GM12874 (cell line): Measurements from ENCODE around the gene SYNPO2.
A peak's percentile ranks its signal among the peaks of the same experiment; 100 is the strongest.

Experiments used
- CTCF ChIP-seq: IDR thresholded peaks from 2 replicates; pipeline ENCODE4 v1.5.1; 2011; ENCODE audit warnings: low read depth, mild to moderate bottlenecking, control low read depth, low read length, moderate library complexity; ENCODE audit not compliant: insufficient read depth

SYNPO2 gene

GRCh38 chr4:118883861-118884260, 4.8 kb upstream of the SYNPO2 start:
- TF ChIP-seq CTCF, result 0 out of 2 replicates have a peak, but pooled peaks have one; percentile 11

- TF ChIP-seq CTCF, result no peak
Measured at GRCh38 chr4:118884716-118885115, 3.9 kb upstream of the SYNPO2 start.

- no peak for TF ChIP-seq CTCF
Measured at GRCh38 chr4:118889312-118889691, 648 bp downstream of the SYNPO2 start.

- no peak for TF ChIP-seq CTCF
Measured at GRCh38 chr4:118894034-118894433, 5.4 kb downstream of the SYNPO2 start.

- TF ChIP-seq CTCF, result no peak
Measured at GRCh38 chr4:118898221-118898620, 9.6 kb downstream of the SYNPO2 start.

- TF ChIP-seq CTCF, result no peak
Measured at GRCh38 chr4:118898684-118899138, 10.1 kb downstream of the SYNPO2 start.

GRCh38 chr4:118904418-118904817, 15.8 kb downstream of the SYNPO2 start:
- no peak for TF ChIP-seq CTCF

GRCh38 chr4:118904935-118905334, 16.3 kb downstream of the SYNPO2 start:
- TF ChIP-seq CTCF, result no peak
